Neural progenitor cell (in vitro differentiated cells): ENCODE results near the gene TAF4B.
A peak's percentile ranks its signal among the peaks of the same experiment; 100 is the strongest.

Experiments
- CTCF ChIP-seq: fragments of 200-600 bp; sonication (generic); IDR thresholded peaks from 2 replicates; pipeline ENCODE4 v1.5.1; 2017; ENCODE audit warnings: antibody characterized with exemption, mild to moderate bottlenecking
- EZH2 ChIP-seq: fragments of 200-600 bp; sonication (generic); IDR thresholded peaks from 2 replicates; pipeline ENCODE4 v1.6.1; 2017; ENCODE audit warnings: antibody characterized with exemption, mild to moderate bottlenecking, moderate library complexity
- EZH2phosphoT487 ChIP-seq: fragments of 200-600 bp; sonication (generic); IDR thresholded peaks from 2 replicates; pipeline ENCODE4 v1.6.1; 2017; ENCODE audit warnings: antibody characterized with exemption

GRCh38 chr18:26307161-26307773 is 81.0 kb downstream of the TAF4B start:
- TF ChIP-seq CTCF (peak; percentile 75), EZH2phosphoT487 (no peak), EZH2 (no peak)
